HL-60/S4 (cell line): Measurements from ENCODE around the gene KLHDC8B.

Experiments used
- in situ Hi-C: fragments of 300-500 bp; cut with MboI; formaldehyde crosslinking; loops from 2 replicates; pipeline ENCODE4 v1.14.3; 2022; ENCODE audit warnings: low sequenced_read_pairs

KLHDC8B gene

GRCh38 chr3:49158103-49158709, 13.2 kb upstream of the KLHDC8B start:
- in situ Hi-C loops, result loop anchor here (25.0 kb wide), 1 partner anchor 279 kb away; the partner anchor contains the start of gene NICN1

GRCh38 chr3:49158792-49159191, 12.6 kb upstream of the KLHDC8B start:
- in situ Hi-C loops, result loop anchor here (25.0 kb wide), 1 partner anchor 279 kb away; the partner anchor contains the start of gene NICN1

- in situ Hi-C loops, result loop anchor here (25.0 kb wide), 1 partner anchor 276 kb away; the partner anchor contains the start of gene NICN1
These were observed 10.2 kb upstream of the KLHDC8B start for GRCh38 chr3:49161197-49161596.

GRCh38 chr3:49161808-49162530, 9.4 kb upstream of the KLHDC8B start:
- in situ Hi-C loops, result loop anchor here (25.0 kb wide), 1 partner anchor 275 kb away; the partner anchor contains the start of gene NICN1

GRCh38 chr3:49162751-49163419, 8.5 kb upstream of the KLHDC8B start:
- in situ Hi-C loops, result loop anchor here (25.0 kb wide), 1 partner anchor 274 kb away; the partner anchor contains the start of gene NICN1

- in situ Hi-C loops, result loop anchor here (25.0 kb wide), 1 partner anchor 274 kb away; the partner anchor contains the start of gene NICN1
These were observed 7.8 kb upstream of the KLHDC8B start for GRCh38 chr3:49163609-49164008.

GRCh38 chr3:49164983-49165720, 6.2 kb upstream of the KLHDC8B start:
- in situ Hi-C loops, result loop anchor here (25.0 kb wide), 1 partner anchor 272 kb away; the partner anchor contains the start of gene NICN1

GRCh38 chr3:49165771-49166751, 5.3 kb upstream of the KLHDC8B start, which contains the start of gene CCDC71:
TSS of gene CCDC71 (minus strand) at chr3:49166331. CDS start at chr3:49164208, 2,123 bp downstream.
- in situ Hi-C loops, result loop anchor here (25.0 kb wide), 1 partner anchor 271 kb away; the partner anchor contains the start of gene NICN1

GRCh38 chr3:49166752-49167556, 4.4 kb upstream of the KLHDC8B start:
- in situ Hi-C loops, result loop anchor here (25.0 kb wide), 1 partner anchor 270 kb away; the partner anchor contains the start of gene NICN1

GRCh38 chr3:49170744-49171118, 667 bp upstream of the KLHDC8B start:
- in situ Hi-C loops, result loop anchor here (25.0 kb wide), 1 partner anchor 267 kb away; the partner anchor contains the start of gene NICN1

GRCh38 chr3:49171775-49172500, 540 bp downstream of the KLHDC8B start:
- in situ Hi-C loops, result loop anchor here (25.0 kb wide), 1 partner anchor 265 kb away; the partner anchor contains the start of gene NICN1

GRCh38 chr3:49172551-49173041, 1.2 kb downstream of the KLHDC8B start:
- in situ Hi-C loops, result loop anchor here (25.0 kb wide), 1 partner anchor 265 kb away; the partner anchor contains the start of gene NICN1

- in situ Hi-C loops, result loop anchor here (25.0 kb wide), 1 partner anchor 264 kb away; the partner anchor contains the start of gene NICN1
These were observed 1.9 kb downstream of the KLHDC8B start for GRCh38 chr3:49173116-49173791.

- in situ Hi-C loops, result loop anchor here (25.0 kb wide), 1 partner anchor 264 kb away; the partner anchor contains the start of gene NICN1
These were observed 2.4 kb downstream of the KLHDC8B start for GRCh38 chr3:49173792-49174170.

- in situ Hi-C loops, result loop anchor here (25.0 kb wide), 1 partner anchor 263 kb away; the partner anchor contains the start of gene NICN1
These were observed 3.1 kb downstream of the KLHDC8B start for GRCh38 chr3:49174397-49174985.

- in situ Hi-C loops, result no loop called here
These were observed 4.1 kb downstream of the KLHDC8B start for GRCh38 chr3:49175530-49175929.
